ENCODE results near the gene FAM20A.
"Not testable (repeated sequence)": the region's sequence is repeated elsewhere in the genome, so short reads cannot be mapped to it uniquely, and the experiment has no call there.

FAM20A gene

DNA sequence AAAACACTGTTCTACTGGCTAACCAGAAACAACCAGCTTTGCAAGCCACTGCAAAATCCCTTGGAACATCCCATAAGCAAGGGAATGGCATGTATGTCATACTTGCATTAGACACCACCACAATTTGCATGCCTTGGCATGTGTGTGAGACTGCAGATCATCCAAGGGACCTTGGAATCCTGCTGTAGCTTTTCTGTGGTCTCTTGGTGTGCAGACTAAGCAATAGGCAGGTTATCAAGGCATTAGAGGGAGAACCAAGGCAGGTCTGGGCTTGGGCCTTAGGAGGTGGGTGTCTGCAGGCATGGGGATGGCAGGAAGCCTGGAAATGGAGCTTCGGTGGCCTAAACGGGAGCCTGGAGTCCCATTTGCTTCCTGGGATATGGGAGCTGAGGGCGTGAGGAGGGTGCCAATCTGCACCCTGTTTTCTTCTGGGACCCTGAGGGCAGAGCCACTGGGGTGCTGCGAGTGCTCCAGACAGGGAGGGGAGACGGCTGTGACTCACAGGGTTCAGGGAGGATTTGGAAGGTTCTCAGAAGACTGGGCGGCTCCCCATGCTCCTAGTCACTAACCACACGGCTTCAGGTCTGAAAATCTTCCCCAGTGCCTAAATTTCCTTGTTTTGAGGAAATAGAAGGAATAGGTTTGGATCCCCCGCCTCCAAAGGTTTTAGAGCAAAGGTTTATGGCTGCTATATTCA, 36.6 kb downstream of the FAM20A start:
- DNase-seq, result no peak

DNA sequence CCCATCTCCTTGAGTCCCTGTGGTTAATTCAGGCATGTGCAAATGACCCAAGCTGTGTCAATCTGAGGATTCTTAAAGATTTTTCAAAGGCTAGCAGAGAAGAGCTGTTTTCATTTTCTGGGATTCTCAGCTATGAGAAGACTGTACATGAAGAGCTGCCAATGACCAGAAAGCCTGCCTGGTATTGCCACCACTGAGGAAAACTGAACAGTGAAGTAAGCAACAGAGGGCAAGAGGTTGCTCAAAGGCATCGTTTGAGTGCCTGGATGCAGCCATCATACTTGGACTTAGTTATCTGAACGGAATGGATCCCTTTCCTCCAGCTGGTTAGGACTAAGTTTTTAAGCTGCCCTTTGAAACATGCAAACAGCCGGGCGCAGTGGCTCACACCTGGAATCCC, 38.4 kb downstream of the FAM20A start:
- no peak for DNase-seq

DNA sequence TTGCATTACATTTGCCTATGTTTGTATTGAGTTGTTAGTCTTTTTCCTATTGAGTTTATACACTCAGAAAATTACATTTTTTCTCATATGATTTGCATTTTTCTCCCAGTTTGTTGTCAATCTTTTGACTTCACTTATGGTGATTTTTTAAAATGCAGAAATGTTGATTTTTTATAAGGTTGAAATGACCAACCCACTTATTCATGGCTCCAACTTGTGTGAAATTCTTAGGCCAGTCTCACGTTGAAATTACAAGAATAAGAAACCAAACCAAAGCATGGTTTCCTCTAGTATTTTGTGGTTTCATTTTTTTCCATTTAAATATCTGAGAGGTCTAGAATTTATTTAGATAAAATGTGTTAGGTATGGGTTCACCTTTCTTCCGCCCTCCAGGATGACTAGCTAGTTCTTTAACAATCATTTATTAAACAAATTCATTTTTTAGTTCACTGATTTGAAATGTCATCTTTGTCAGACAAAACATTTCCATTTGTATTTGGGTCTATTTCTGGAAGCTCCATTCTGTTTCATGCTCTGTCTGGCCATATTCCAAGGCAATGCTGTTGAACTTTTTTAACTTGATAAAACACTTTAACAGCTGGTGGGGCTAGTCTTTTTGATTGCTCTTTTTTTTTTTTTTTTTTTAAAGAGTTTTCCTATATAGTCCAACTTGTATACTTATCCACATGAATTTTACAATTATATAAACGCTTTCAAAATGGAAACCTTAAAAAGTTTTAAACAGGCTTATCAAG, 40.0 kb downstream of the FAM20A start:
- DNase-seq, result no peak

DNA sequence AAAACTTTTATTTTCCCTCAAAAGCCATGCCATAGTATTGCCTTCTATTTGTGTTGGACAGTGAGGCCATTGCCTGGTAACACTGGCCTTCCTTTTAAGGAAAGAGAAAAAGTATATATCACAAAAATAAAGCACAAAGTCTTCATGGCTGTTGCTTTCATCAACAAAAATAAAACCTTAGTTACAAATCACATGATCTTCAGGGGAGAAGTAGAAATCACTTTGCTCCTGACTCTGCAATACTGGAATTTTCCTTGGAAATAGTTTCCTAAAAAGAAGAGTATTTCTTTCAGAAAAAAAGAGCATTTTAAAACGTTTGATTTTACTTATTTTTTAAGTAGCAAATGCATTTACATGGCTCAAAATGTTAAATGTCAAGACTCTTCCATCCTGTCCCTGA, 41.9 kb downstream of the FAM20A start:
- no peak for DNase-seq

DNA sequence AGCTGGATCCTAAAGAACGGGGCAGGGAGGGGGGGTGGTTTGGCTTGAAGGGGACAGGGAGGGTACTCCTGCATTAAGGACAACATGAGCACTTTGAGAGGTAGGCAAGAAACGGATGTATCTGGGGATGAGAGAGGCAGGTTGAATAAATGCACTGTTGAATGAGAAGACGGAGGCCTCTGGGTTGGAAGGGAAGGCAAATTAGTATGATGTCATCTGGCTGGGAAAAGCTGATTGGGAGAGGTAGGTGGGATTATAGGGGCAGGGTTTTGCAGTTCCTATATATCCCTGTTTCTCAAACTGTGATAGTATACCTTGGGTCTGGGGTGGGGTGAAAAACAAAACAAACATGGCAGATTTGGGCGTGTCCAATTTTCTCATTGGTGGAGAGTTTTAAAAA, 44.6 kb downstream of the FAM20A start:
- no peak for DNase-seq

DNA sequence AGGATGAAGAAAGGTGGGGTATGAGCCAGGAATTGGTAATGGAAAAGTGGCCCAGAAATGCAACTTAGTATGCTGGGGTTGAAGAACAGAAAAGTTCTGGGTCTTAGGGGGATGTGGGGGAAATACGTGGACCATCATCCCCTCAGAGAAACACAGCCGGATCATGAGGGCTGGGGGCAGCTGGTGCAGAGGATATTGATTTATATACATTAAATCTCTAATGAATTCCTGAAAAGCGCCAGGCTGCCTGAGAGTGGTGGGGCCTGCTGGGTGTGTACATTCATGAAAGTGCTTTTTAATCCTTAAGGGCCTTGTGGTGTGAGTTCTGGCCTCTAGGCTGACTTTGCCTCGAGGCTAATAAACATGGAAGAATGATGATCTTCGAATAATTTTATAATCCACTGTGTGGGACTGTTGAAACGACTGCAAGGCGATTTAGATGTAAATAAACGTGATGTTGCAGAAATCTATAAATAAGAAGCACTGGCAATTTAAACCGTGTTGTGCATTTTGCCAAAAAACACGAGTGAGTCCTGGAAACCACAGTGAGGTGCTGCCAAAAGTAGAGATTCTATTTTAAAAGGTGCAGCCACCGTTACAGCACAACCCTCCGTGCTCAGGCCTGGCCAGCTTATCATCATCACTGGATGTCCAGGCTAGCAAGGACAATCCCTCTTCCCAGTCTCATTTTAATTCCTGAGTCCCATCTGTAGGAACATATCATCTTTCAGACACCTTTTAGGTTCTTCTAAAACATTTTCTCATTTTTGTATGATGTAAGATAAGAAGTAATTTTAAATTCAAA, 56.9 kb downstream of the FAM20A start:
- DNase-seq, result no peak

DNA sequence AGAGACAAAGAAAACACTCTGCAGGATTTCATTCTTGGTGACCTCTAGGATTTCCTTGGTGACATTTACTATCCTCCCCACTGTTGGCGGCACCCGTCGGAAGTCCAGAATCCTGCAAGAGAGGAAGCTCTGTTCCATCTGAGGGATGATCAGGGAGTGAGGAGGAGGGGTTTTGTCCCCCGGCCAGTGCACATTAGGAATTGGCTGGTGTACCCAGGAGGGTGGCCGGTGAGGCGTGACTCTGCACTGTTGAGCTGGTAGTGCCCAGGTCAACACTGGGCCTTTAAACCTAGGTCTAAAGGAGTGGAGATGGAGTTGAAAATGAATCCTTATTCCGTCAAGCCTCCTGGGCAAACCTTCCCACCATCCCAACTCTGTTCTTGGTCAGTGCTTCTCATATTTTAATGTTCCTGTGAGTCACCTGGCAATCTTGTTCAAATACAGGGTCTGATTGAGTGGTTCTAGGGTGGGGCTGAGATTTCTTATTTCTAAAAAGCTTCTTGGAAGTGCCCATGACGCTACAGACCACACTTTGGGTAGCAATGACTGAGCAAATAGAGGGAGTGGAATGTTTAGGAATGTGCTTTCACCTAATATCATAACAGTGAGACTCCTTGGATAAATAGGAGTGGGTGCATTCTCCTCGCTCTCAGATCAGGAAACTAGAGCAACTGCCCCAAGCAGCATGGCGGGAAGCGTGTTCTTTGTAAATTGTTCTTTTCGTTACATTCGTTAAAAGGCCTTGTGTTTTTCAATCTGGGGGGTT, 58.3 kb downstream of the FAM20A start:
- DNase-seq, result no peak

DNA sequence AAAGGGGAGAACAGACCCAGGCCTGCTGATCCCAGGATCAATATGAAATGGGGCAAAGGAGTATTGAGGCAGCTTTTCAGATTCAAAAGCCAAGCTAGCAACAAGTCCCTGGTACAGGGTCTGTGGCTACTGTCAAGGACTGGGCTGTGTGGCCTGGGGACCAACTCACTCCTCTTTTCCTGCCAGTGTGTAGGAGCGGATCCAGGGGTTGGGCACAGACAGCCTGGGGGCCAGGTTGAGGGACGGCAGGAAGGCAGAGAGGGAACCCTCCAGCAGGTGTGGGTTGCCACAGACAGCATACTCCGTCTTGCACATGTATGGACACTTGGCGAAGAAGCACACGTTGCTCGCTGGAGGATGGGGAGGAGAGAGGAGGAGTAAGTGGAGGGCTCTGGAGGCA, 59.4 kb downstream of the FAM20A start:
- DNase-seq, result no peak

DNA sequence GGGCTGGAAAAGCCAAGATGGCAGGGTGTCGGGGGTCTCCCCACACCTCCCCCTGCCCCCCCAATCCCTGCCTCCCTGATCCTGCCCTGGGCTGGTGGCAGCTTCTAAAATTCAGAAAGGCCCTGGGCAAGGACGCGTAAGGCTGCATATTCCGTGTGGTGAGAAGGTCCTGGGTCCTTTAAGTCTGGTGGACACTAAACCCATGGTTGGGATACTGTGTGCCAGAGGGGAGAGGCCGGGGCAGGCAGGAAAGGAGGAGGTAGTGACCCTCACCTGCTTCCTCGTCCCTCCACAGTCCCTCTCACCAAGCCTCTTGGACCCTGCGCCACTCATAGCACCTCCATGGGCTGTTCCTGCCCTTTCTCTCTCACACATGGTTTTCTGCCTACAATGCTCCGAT, 60.2 kb downstream of the FAM20A start:
- DNase-seq, result no peak

DNA sequence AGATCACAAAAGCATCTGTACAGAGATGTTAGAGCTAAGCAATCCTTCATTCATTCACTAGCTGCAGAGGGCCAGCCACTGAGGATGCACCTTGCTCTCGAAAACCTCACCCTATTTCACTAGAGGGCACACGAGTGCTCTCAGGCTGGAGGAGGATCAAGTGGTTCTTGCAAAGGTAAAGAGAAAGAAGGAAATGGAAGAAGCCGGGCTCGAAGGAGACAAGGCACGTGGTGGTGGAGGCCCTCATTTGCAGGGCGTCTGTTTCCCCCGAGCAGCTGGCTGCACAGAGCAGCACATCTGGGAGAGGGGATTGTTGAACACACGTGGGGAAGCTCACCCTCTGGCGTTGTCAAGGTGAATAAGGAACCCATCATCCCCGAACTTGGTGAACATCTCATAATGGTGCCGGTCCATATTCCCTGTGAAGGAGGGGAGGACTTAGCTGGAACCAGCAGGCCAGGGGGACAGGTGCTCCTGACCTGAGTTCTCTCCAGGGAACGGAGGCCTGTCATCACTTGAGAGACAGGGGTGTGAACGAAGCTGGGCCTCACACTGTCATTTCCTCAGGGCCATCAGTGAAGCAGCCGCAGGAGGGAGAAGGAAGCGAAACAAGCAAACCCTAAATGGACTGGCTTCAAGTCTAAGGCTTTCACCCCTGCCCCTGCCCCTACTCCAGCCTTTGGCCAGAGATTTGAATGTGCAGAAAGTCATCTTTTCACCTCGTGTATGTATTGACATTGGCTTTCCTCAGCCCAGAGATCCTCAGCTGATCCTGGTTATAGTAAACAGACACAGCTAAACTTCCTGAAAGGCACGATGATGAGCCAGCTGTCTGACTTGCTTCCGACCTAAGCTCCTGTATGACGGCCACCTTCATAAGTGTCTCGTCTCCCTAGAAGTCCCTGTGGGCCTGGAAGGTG, 61.4 kb downstream of the FAM20A start:
- peak; percentile 4 for DNase-seq

DNA sequence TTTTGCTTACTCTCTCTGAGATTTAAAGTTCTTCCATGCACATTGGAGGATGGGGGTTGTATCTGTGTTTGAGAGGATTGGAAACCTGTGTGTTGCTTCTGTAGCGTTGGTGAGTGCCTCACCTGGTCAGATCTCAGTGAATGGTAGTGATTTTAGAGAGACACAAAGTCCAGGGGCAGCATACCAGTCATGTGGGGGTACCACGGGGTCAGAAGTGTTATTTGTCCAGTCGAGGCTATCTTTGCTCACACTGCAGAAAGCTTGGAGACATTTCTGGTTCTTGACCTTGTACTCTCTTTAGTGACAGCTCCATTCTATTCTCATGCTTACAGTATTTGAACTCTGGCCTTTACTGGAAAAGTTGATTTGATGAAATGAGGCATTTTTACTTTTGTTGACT, 65.2 kb downstream of the FAM20A start:
- no peak for DNase-seq

DNA sequence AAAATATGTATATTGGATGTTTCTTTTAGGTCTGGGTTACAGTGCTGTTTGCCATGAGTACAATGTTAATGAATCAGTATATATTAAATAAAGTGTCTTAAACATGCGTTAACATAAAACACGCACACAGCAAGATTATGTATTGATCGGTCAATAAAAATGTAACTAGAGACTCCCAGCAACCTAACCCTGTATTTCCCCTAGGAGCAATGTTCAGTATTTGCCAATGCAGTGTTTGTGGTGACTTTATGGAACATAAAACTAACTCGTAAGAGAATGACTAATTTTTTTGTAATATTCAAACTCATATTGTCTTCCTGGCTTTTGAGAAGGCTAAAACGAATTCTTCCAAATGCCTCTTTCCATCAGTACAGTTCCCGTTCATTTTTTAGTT, 66.5 kb downstream of the FAM20A start:
- no peak for DNase-seq

DNA sequence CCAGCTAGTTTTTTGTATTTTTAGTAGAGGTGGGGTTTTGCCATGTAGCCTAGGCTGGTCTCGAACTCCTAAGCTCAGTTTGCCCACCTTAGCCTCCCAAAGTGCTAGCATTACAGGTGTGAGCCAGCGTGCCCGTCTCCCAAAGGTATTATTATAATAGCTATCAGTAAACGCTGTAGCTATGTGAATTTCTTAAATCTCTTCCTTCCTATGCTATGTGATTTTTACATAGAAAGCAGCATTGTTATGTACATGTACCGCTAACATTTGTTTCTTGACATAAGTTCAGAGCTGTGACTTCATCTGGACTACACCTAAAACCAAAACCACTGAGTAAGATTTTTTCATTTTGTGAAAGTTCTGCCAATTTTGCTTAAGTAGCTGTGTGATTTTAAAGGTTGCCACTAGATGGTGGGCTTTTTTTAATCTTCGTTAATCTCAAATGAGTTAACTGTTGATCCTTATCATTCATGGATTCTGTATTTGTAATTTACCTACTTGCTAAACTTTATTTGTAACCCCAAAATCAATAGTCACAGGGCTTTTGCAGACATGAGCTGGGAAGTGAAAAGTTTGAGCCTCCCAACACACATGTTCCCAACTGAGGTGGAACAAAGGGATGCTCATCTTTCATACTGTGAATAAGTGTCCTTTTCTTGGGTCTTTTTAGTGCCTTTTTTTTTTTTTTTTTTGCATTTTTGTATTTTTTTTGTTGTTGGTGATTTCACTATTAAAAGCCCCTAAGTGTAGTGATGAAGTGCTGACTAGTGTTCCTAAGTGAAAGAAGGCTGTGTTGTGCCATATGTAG, 67.1 kb downstream of the FAM20A start:
- no peak for DNase-seq

DNA sequence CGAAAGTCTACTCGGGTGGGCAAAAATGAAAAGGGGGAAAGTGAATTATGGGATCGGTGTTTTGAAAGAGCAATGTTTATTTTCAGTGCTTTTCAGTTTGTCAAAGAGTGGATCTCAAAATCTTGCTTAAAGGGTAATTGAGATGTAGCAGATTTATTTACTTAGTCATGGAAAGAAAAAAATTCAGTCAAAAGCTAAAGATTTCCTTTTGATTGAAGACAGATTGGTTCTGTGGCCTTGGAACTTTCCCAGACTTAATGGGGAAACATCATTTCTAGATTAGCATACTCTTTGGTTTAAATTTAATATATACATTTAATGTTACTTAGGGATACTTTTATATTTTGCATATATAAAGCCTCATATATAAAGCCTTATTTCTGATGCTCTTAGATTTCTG, 68.3 kb downstream of the FAM20A start:
- DNase-seq, result no peak

DNA sequence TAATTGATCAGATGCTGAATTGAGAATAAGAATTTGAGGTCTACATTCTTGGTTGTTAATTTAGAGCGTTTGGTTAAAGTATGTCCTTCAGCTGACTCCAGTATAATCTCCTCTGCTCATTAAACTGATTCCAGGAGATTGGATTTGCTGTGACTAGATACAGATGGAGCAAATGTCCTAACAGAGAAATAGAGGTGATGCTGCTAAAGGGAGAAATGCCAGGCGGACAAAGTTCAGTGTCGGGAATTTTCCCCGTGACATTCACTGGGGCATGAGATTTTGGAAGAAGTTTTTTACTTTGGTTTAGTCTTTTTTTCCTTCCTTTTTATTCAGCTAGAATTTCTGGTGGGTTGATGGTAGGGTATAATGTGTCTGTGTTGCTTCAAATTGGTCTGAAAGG, 69.9 kb downstream of the FAM20A start:
- DNase-seq, result no peak

DNA sequence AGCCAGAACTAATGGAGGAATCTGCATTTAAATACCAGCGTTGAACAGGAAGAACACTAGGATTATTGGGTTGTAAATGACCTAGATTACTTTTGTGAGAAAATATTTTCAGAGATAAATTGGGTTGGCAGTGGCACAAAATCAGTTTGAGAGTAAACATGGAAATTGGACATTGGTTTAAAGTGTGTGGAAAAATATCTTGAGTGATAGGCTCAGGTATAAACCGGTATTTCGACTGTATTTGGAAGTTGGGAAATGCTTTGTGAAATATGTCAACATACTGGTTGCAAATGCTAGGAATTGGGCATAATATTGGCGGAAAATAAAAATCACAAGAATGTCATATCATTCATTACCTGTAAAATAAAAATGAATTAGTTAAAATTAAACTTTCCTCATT, 73.9 kb downstream of the FAM20A start:
- DNase-seq, result no peak

DNA sequence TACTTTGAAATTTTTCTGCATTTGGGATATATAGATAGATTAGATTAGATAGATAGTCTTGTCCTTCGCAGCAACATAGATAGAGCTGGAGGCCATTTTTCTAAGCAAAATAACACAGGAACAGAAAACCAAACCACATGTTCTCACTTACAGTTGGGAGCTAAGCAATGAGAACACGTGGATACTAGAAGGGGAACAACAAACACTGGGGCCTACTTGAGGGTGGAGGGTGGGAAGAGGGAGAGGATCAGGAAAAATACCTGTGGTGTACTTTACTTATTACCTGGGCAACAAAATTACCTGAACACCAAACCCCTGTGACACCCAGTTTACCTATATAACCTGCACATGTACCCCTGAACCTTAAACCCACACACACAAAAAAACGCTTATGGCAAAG, 74.6 kb downstream of the FAM20A start:
- no peak for DNase-seq

DNA sequence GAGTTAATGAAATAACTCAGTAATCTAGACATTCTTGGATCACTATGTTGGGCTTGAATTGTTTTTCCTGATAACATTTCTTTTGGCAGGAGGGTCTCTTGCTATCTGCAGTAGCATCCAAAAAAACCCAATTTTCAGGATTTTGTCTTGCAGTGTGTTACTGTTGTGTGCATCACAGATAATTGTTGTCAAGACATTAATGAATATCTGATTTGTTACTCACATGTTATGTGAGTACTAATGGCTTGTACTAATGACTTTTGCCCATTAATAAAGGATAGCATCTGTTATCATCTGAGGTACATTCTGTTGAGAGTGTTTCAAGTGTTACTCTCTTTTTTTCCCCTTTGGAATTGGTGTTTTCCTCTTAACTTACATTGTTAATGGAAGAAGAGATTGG, 78.9 kb downstream of the FAM20A start:
- no peak for DNase-seq

DNA sequence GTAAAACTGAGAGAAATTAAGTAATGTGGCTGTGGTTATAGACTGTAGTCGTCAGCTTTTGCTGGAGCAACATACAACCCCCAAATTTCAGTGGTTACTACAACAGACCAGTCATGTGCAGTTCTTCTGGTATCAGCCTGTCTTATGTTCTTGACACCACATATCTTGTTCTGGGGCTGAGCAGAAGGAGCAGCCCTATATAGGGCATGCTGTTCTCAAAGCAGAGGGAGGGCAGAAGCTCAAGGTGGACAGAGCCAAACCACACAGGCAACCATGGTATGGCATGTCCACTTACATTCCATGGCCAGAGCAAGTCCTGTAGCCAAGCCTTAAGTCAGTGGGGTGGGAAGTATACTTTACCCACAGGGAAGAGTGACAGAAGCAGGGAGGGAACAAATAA, 81.3 kb downstream of the FAM20A start:
- DNase-seq, result no peak

DNA sequence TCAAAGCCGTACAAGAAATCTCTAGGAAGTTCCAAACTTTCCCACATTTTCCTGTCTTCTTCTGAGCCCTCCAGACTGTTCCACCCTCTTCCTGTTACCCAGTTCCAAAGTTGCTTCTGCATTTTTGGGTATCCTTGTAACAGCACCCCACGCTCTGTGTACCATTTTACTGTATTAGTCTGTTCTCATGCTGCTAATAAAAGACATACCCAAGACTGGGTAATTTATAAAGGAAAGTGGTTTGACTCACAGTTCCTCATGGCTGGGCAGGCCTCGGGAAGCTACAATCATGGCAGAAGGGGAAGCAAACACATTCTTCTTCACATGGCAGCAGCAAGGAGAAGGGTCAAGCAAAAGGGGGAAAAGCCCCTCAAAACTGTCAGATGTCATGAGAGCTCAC, 82.1 kb downstream of the FAM20A start:
- not testable (repeated sequence) for DNase-seq
